ENCODE results near the gene TMPRSS5. TPM values are rescaled to one million over a fixed set of nuclear protein-coding genes. Genes with fewer than 3 reads are reported as not detected.

TMPRSS5 gene
- total RNA-seq, 2 experiments from 2014 or later = 0.81 to 1.6 TPM

- Mint-ChIP-seq H3K27me3 (peaks cover 8% of the 10 kb centered on the region), H3K27ac (no peak overlapping the region), H3K36me3 (ENCODE audit: low read depth) (no peaks in the 10 kb centered on the region), H3K4me1 (ENCODE audit: low read depth) (no peaks in the 10 kb centered on the region), H3K4me3 (no peak overlapping the region), H3K9me3 (no peaks in the 10 kb centered on the region)
- Histone ChIP-seq H3K9me3 (ENCODE audit: control insufficient read depth in 1 of 2, insufficient read depth in 1 of 2, low read length in 2 of 2) (no peaks in the 10 kb centered on the region), H3K4me3 (ENCODE audit: low read length) (no peak overlapping the region), H3K27me3 (ENCODE audit: control insufficient read depth in 1 of 2, insufficient read depth in 2 of 2, low read length in 2 of 2) (peaks cover 0 to 3% of the 10 kb centered on the region in 2 experiments), H3K36me3 (ENCODE audit: insufficient read depth, low read length) (no peaks in the 10 kb centered on the region), H3K4me1 (ENCODE audit: insufficient read depth, low read length) (no peaks in the 10 kb centered on the region), H3K27ac (ENCODE audit: low read depth in 1 of 2, low read length in 2 of 2) (no peak overlapping the region)
- DNase-seq (no peak), ATAC-seq (ENCODE audit: poor library complexity) (no peak)
- intact Hi-C loops (cut with DNase I, micrococcal nuclease) = no loop called here
- TF ChIP-seq CTCF (IDR thresholded peaks at IDR 0.05) = no peak
- ChIA-PET CTCF (interaction anchor here (1.1 kb wide), 1 partner anchor 34 kb away, joined by 3 read pairs; no protein-coding TSS in a partner anchor), POLR2A (no interaction called here)
These were observed 30.5 kb downstream of the TMPRSS5 start for GRCh38 chr11:113675565-113675964.

DNA sequence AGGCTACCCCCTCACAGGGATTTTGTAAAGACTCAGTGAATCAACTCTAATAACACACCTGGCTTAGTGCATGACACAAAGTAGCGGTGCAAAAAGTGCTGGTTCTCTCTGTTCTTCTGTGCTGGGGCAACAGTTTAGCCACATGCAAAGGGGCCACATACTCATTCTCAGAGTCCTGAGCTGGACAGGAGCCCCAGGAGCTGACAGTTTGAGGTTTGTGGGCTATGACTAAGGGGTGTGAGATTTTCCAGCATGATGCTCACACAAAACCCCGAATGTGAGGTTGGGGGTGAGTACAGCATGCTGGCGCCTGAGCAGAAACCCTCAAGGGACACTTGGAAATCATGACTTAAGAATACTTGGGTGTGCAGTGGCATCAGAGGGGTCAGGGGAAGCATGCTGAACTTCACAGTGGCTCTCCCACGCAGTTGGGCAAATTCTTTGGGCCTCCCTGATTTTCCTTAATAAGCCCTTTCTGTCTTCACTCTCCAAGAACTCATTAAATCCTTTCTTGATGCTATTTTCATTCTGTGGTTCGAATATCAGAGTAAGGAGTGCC, 31.0 kb downstream of the TMPRSS5 start:
- H3K27me3 ChIP-seq (ENCODE audit: control insufficient read depth in 1 of 2, insufficient read depth in 2 of 2, low read length in 2 of 2) = peaks cover 0 to 3% of the 10 kb centered on the region in 2 experiments
- H3K27ac ChIP-seq (ENCODE audit: low read depth in 1 of 2, low read length in 2 of 2) = no peak overlapping the region
- POLR2A ChIA-PET = no interaction called here
- no peak for DNase-seq
- Mint-ChIP-seq H3K4me3 (no peak overlapping the region), H3K27me3 (peaks cover 8% of the 10 kb centered on the region), H3K27ac (no peak overlapping the region), H3K9me3 (no peaks in the 10 kb centered on the region), H3K4me1 (ENCODE audit: low read depth) (no peaks in the 10 kb centered on the region), H3K36me3 (ENCODE audit: low read depth) (no peaks in the 10 kb centered on the region)
- CTCF ChIA-PET = interaction anchor here (1.1 kb wide), 1 partner anchor 34 kb away, joined by 3 read pairs; no protein-coding TSS in a partner anchor
- no peak for TF ChIP-seq CTCF (IDR thresholded peaks at IDR 0.05)
- no peaks in the 10 kb centered on the region for H3K4me1 ChIP-seq (ENCODE audit: insufficient read depth, low read length)
- ATAC-seq (ENCODE audit: poor library complexity) = no peak
- intact Hi-C loops (cut with DNase I, micrococcal nuclease) = no loop called here
- H3K9me3 ChIP-seq (ENCODE audit: control insufficient read depth in 1 of 2, insufficient read depth in 1 of 2, low read length in 2 of 2) = no peaks in the 10 kb centered on the region
- no peaks in the 10 kb centered on the region for H3K36me3 ChIP-seq (ENCODE audit: insufficient read depth, low read length)
- H3K4me3 ChIP-seq (ENCODE audit: low read length) = no peak overlapping the region

GRCh38 chr11:113674397-113674685, 31.8 kb downstream of the TMPRSS5 start:
- H3K4me1 Mint-ChIP-seq (ENCODE audit: low read depth) = no peaks in the 10 kb centered on the region
- no peak for ATAC-seq (ENCODE audit: poor library complexity)
- no peaks in the 10 kb centered on the region for H3K9me3 Mint-ChIP-seq
- no peak for TF ChIP-seq CTCF (IDR thresholded peaks at IDR 0.05)
- Histone ChIP-seq H3K27ac (ENCODE audit: low read depth in 1 of 2, low read length in 2 of 2) (no peak overlapping the region), H3K4me1 (ENCODE audit: insufficient read depth, low read length) (no peaks in the 10 kb centered on the region), H3K27me3 (ENCODE audit: control insufficient read depth in 1 of 2, insufficient read depth in 2 of 2, low read length in 2 of 2) (peaks cover 0 to under 1% of the 10 kb centered on the region in 2 experiments), H3K36me3 (ENCODE audit: insufficient read depth, low read length) (no peaks in the 10 kb centered on the region), H3K9me3 (ENCODE audit: control insufficient read depth in 1 of 2, insufficient read depth in 1 of 2, low read length in 2 of 2) (no peaks in the 10 kb centered on the region), H3K4me3 (ENCODE audit: low read length) (no peak overlapping the region)
- no peak for DNase-seq
- H3K36me3 Mint-ChIP-seq (ENCODE audit: low read depth) = no peaks in the 10 kb centered on the region
- intact Hi-C loops (cut with DNase I, micrococcal nuclease) = no loop called here
- CTCF ChIA-PET = interaction anchor here (1.1 kb wide), 1 partner anchor 33 kb away, joined by 3 read pairs; no protein-coding TSS in a partner anchor
- H3K4me3 Mint-ChIP-seq = no peak overlapping the region
- peaks cover 8% of the 10 kb centered on the region for H3K27me3 Mint-ChIP-seq
- POLR2A ChIA-PET = no interaction called here
- no peak overlapping the region for H3K27ac Mint-ChIP-seq

All from CD4-positive, alpha-beta T cell (primary cell).